Osteocyte (in vitro differentiated cells): Measurements from ENCODE around the gene PHC3. TPM values are rescaled to one million over a fixed set of nuclear protein-coding genes. Genes with fewer than 3 reads are reported as not detected.
A peak's percentile ranks its signal among the peaks of the same experiment; 100 is the strongest.

Source experiments
- DNase-seq: peaks from one replicate; pipeline ENCODE4 v3.0.0; 2021; ENCODE audit warnings: mixed read lengths; ENCODE audit not compliant: unreplicated experiment; ENCODE audit errors: extremely low spot score
- H3K27ac Mint-ChIP-seq: one replicate; pipeline ENCODE4 v1.8.0; 2021; ENCODE audit warnings: mild to moderate bottlenecking, mixed read lengths; ENCODE audit not compliant: unreplicated experiment
- H3K27me3 Mint-ChIP-seq: one replicate; pipeline ENCODE4 v1.8.0; 2021; ENCODE audit warnings: mixed read lengths; ENCODE audit not compliant: unreplicated experiment
- H3K36me3 Mint-ChIP-seq: one replicate; pipeline ENCODE4 v1.8.0; 2021; ENCODE audit warnings: mixed read lengths; ENCODE audit not compliant: unreplicated experiment
- H3K4me1 Mint-ChIP-seq: one replicate; pipeline ENCODE4 v1.8.0; 2021; ENCODE audit warnings: mixed read lengths; ENCODE audit not compliant: unreplicated experiment
- H3K4me3 Mint-ChIP-seq: one replicate; pipeline ENCODE4 v1.8.0; 2021; ENCODE audit warnings: mild to moderate bottlenecking, moderate library complexity, mixed read lengths; ENCODE audit not compliant: unreplicated experiment
- H3K9me3 Mint-ChIP-seq: one replicate; pipeline ENCODE4 v1.8.0; 2021; ENCODE audit warnings: mixed read lengths; ENCODE audit not compliant: unreplicated experiment
- CTCF ChIP-seq: fragments of 200-600 bp; sonication (generic); IDR thresholded peaks from 2 replicates; pipeline ENCODE4 v1.5.0; 2021; ENCODE audit warnings: antibody characterized with exemption, mild to moderate bottlenecking, moderate library complexity
- total RNA-seq: library from RNA; stranded (reverse); gene quantifications from 2 replicates; pipeline ENCODE4 v1.2.1, GENCODE V29; 2021

The PHC3 gene
- total RNA-seq, 1 donor from 2014 or later = 52.3 TPM

DNA sequence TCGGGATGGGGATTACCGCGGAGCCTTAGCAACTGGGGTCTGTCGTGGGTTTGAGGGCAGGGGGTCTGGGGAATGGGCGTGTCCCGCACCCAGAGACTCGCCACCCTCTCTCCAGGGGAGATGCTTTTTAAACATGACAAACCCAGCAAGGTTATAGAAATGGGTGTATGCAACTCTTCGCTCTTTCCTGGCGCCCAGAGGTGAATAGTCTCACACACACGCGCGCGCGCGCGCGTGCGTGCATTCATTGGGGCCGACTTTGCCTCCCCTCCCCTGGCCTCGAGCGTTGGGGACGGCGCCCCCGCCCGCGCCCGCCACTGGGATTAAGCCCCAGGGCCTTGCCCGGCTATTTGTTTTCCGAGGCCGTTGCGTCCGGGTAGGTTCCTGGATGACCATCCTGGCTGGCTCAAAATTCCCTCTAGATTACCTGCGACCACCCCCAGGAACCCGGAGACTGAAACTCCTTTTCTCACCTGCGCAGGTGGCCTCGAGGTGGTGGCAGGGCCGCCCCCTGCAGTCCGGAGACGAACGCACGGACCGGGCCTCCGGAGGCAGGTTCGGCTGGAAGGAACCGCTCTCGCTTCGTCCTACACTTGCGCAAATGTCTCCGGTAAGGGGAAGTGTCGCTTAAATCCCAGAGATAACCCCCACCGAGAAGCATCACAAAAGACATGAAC is 143.0 kb downstream of the PHC3 start:
- Mint-ChIP-seq H3K4me3 (peak overlapping the region; percentile 68), H3K36me3 (no peaks in the 10 kb centered on the region), H3K4me1 (peaks cover 7% of the 10 kb centered on the region), H3K9me3 (no peaks in the 10 kb centered on the region), H3K27ac (no peak overlapping the region), H3K27me3 (peaks cover 63% of the 10 kb centered on the region)
- DNase-seq = no peak
- no peak for TF ChIP-seq CTCF

Other genes starting within 250 kb of the PHC3 start
- 112 and 113 TPM in 2 replicates for gene SEC62, start 214.9 kb downstream of the PHC3 start, total RNA-seq
- 0.27 TPM in 1 of 2 replicates, not detected in the other for gene GPR160, start 143.7 kb downstream of the PHC3 start, total RNA-seq
- gene PRKCI, start 40.7 kb upstream of the PHC3 start, total RNA-seq = 43.8 and 48.0 TPM in 2 replicates
- 74.4 and 83.0 TPM in 2 replicates for gene SKIL, start 176.0 kb upstream of the PHC3 start, total RNA-seq
- gene CLDN11, start 237.1 kb upstream of the PHC3 start, total RNA-seq = 10.8 and 13.8 TPM in 2 replicates